T-helper 22 cell (primary cell): Measurements from ENCODE around the gene CUL2.
"Not testable (repeated sequence)": the region's sequence is repeated elsewhere in the genome, so short reads cannot be mapped to it uniquely, and the experiment has no call there.

Experiments
- DNase-seq: peaks from one replicate; pipeline ENCODE4 v3.0.0-alpha.2; 2020; ENCODE audit warnings: low read depth

The CUL2 gene

GRCh38 chr10:35079763-35080162 is 10.4 kb downstream of the CUL2 start:
- DNase-seq = no peak

GRCh38 chr10:35079265-35079664 is 10.9 kb downstream of the CUL2 start:
- no peak for DNase-seq

GRCh38 chr10:35075228-35075627 is 14.9 kb downstream of the CUL2 start:
- DNase-seq = no peak

- DNase-seq = no peak
Observed at GRCh38 chr10:35074266-35074665, 15.9 kb downstream of the CUL2 start.

GRCh38 chr10:35070521-35070920 is 19.6 kb downstream of the CUL2 start:
- DNase-seq = no peak

- no peak for DNase-seq
Observed at GRCh38 chr10:35063837-35064454, 26.2 kb downstream of the CUL2 start.

- DNase-seq = no peak
Observed at GRCh38 chr10:35059481-35059880, 30.7 kb downstream of the CUL2 start.

GRCh38 chr10:35058686-35059085 is 31.5 kb downstream of the CUL2 start:
- DNase-seq = no peak

- DNase-seq = no peak
Observed at GRCh38 chr10:35058134-35058533, 32.0 kb downstream of the CUL2 start.

- DNase-seq = no peak
Observed at GRCh38 chr10:35056686-35057085, 33.5 kb downstream of the CUL2 start.

GRCh38 chr10:35056133-35056532 is 34.0 kb downstream of the CUL2 start:
- no peak for DNase-seq

- no peak for DNase-seq
Observed at GRCh38 chr10:35050568-35050967, 39.6 kb downstream of the CUL2 start.

GRCh38 chr10:35046074-35046473 is 44.1 kb downstream of the CUL2 start:
- DNase-seq = no peak

- not testable (repeated sequence) for DNase-seq
Observed at GRCh38 chr10:35045275-35045674, 44.9 kb downstream of the CUL2 start.

- DNase-seq = no peak
Observed at GRCh38 chr10:35043796-35044344, 46.3 kb downstream of the CUL2 start.

- DNase-seq = no peak
Observed at GRCh38 chr10:35042783-35043182, 47.4 kb downstream of the CUL2 start.

GRCh38 chr10:35041502-35041879 is 48.6 kb downstream of the CUL2 start:
- no peak for DNase-seq

GRCh38 chr10:35040760-35041501 is 49.2 kb downstream of the CUL2 start:
- no peak for DNase-seq

- DNase-seq = no peak
Observed at GRCh38 chr10:35037104-35037503, 53.0 kb downstream of the CUL2 start.

GRCh38 chr10:35035606-35036005 is 54.5 kb downstream of the CUL2 start:
- DNase-seq = no peak

GRCh38 chr10:35027567-35027966 is 62.6 kb downstream of the CUL2 start:
- DNase-seq = no peak

GRCh38 chr10:35025916-35026315 is 64.2 kb downstream of the CUL2 start:
- no peak for DNase-seq

GRCh38 chr10:35020481-35020880 is 69.7 kb downstream of the CUL2 start:
- DNase-seq = no peak
